SIG-M5 treated with dmso at 0.1 percent for 504 hours (cell line): Measurements from ENCODE around the gene MCM9.
"Not testable (repeated sequence)": the region's sequence is repeated elsewhere in the genome, so short reads cannot be mapped to it uniquely, and the experiment has no call there.

Source experiments
- DNase-seq: peaks from one replicate; lab custom pipeline; 2025; ENCODE audit not compliant: unreplicated experiment; lab: John Stamatoyannopoulos, UW

The MCM9 gene

GRCh38 chr6:118868901-118869300 lies 66.1 kb downstream of the MCM9 start:
- not testable (repeated sequence) for DNase-seq

GRCh38 chr6:118867181-118867580 lies 67.8 kb downstream of the MCM9 start:
- DNase-seq, result no peak

- DNase-seq, result no peak
These were observed 69.9 kb downstream of the MCM9 start for GRCh38 chr6:118865100-118865391.

- no peak for DNase-seq
These were observed 70.4 kb downstream of the MCM9 start for GRCh38 chr6:118864341-118865099.

GRCh38 chr6:118862443-118862842 lies 72.5 kb downstream of the MCM9 start:
- DNase-seq, result no peak

GRCh38 chr6:118860880-118861279 lies 74.1 kb downstream of the MCM9 start:
- no peak for DNase-seq

- no peak for DNase-seq
These were observed 74.6 kb downstream of the MCM9 start for GRCh38 chr6:118860363-118860762.

GRCh38 chr6:118859517-118860064 lies 75.4 kb downstream of the MCM9 start:
- DNase-seq, result no peak

GRCh38 chr6:118856301-118856700 lies 78.7 kb downstream of the MCM9 start:
- DNase-seq, result no peak

GRCh38 chr6:118853408-118853807 lies 81.6 kb downstream of the MCM9 start:
- DNase-seq, result no peak

GRCh38 chr6:118844915-118845314 lies 90.0 kb downstream of the MCM9 start:
- DNase-seq, result no peak

GRCh38 chr6:118843685-118844390 lies 91.1 kb downstream of the MCM9 start:
- no peak for DNase-seq

GRCh38 chr6:118830691-118831090 lies 104.3 kb downstream of the MCM9 start:
- no peak for DNase-seq

- no peak for DNase-seq
These were observed 105.0 kb downstream of the MCM9 start for GRCh38 chr6:118829817-118830478.

- no peak for DNase-seq
These were observed 108.9 kb downstream of the MCM9 start for GRCh38 chr6:118826096-118826495.

GRCh38 chr6:118825661-118826060 lies 109.3 kb downstream of the MCM9 start:
- DNase-seq, result no peak

GRCh38 chr6:118815495-118815894 lies 119.5 kb downstream of the MCM9 start:
- no peak for DNase-seq

- DNase-seq, result peak; percentile 3
These were observed 121.2 kb downstream of the MCM9 start for GRCh38 chr6:118813775-118814174.

GRCh38 chr6:118812970-118813369 lies 122.0 kb downstream of the MCM9 start:
- no peak for DNase-seq

GRCh38 chr6:118810420-118811027 lies 124.4 kb downstream of the MCM9 start:
- DNase-seq, result peak; percentile 29
